HG03558 (cell line): ENCODE results near the gene MAPK1.
"Not testable (repeated sequence)": the region's sequence is repeated elsewhere in the genome, so short reads cannot be mapped to it uniquely, and the experiment has no call there.

ENCODE experiments used
- ATAC-seq: cut with Tn5 transposase; IDR thresholded peaks from one replicate; pipeline ENCODE4 v1.9.1; 2021; ENCODE audit warnings: moderate number of reproducible peaks; ENCODE audit not compliant: unreplicated experiment; ENCODE audit errors: extremely low read depth

MAPK1 gene

GRCh38 chr22:21824445-21824912 is 43.0 kb downstream of the MAPK1 start:
- ATAC-seq = no peak

- no peak for ATAC-seq
Measured at GRCh38 chr22:21823740-21824444, 43.6 kb downstream of the MAPK1 start.

GRCh38 chr22:21819183-21819770 is 48.2 kb downstream of the MAPK1 start:
- ATAC-seq = no peak

GRCh38 chr22:21818487-21819182 is 48.8 kb downstream of the MAPK1 start:
- no peak for ATAC-seq

DNA sequence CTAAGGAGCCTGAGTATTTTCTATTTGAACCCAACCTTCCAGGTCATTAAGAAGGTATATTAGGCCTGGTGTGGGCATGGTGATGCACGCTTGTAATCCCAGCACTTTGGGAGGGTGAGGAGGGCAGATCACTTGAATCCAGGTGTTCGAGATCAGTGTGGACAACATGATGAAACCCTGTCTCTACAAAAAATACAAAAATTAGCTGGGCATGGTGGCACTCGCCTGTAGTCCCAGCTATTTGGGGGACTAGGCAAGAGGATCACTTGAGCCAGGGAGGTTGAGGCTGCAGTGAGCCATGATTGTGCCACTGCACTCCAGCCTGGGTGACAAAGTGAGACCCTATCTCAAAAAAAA is 50.0 kb downstream of the MAPK1 start:
- not testable (repeated sequence) for ATAC-seq

GRCh38 chr22:21816787-21817496 is 50.5 kb downstream of the MAPK1 start:
- ATAC-seq = no peak

- ATAC-seq = no peak
Measured at GRCh38 chr22:21816472-21816786, 51.0 kb downstream of the MAPK1 start.

GRCh38 chr22:21815958-21816357 is 51.5 kb downstream of the MAPK1 start:
- ATAC-seq = no peak

GRCh38 chr22:21815357-21815756 is 52.1 kb downstream of the MAPK1 start:
- no peak for ATAC-seq

- no peak for ATAC-seq
Measured at GRCh38 chr22:21811982-21812381, 55.5 kb downstream of the MAPK1 start.

GRCh38 chr22:21807544-21808529 is 59.6 kb downstream of the MAPK1 start:
- ATAC-seq = no peak

DNA sequence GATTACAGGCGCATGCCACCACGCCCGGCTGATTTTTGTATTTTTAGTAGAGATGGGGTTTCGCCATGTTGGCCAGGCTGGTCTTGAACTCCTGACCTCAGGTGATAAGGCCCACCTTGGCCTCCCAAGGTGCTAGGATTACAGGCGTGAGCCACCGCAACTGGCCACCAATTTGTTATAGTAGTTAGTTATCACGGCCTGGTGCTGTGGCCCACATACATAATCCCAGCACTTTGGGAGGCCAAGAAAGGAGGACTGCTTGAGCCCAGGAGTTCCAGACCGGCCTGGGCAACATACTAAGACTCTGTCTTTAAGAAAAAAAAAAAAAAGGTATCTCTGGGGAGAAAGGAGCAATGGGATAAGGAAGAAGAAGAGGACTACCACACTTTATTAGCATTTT is 62.1 kb downstream of the MAPK1 start:
- not testable (repeated sequence) for ATAC-seq

DNA sequence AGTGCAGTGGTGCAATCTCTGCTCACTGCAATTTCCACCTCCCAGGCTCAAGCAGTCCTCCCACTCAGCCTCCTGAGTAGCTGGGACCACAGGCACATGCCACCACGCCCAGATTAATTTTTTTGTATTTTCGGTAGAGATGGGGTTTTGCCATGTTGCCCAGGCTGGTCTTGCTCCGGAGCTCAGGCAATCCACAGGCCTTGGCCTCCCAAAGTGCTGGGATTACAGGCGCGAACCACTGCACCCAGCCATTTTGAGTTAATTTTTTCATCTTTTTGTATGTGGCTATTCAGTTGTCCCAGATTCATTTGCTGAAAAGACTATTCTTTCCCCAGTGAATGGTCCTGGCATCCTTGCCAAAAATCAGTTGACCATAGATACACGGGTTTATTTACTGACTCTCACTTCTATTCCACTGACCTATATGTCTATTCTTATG is 63.6 kb downstream of the MAPK1 start:
- no peak for ATAC-seq

DNA sequence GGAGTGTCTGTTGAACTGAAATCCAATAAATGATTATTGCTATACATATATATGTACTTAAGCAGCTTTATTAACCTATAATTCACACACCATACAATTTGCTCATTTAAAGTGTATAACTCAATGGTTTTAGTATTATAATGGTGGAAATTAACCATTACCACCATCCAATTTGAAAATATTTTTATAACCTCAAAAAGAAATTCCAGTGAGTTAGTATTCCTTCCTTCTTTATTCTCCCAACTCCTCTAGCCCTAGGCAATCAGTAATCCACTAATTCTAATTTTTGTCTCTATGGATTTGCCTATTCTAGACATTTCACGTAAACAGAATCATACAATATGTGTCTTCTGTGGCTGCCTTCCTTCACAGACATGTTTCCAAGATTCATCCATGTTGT is 64.8 kb downstream of the MAPK1 start:
- ATAC-seq = no peak

DNA sequence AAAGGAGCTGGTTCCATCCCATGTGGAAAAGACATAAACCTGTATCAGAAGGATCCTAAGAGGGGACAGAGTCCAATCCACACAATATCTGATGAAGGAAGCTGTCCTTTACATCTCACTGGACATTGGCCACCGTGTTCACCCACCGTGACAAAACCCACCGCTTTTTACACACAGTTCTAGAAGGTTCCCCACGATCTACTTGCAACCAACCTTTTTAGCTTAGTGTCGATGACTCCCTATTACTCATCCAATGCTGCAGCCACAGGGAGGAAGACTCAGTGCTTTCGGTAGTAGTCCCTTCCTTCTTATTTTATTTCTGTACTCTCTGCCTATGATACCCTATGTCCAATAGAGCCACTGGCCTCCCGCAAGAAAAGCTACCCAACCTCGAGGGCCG is 65.4 kb downstream of the MAPK1 start:
- ATAC-seq = no peak

DNA sequence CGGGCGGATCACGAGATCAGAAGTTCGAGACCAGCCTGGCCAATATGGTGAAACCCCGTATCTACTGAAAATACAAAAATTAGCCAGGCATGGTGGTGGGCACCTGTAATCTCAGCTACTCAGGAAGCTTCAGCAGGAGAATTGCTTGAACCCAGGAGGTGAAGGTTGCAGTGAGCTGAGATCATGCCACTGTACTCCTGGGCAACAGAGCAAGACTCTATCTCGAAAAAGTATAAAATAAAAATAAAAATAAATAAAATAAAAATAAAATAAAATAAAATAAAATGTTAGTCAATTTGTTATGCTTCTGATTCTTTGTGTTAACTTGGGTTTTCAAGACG is 66.2 kb downstream of the MAPK1 start:
- not testable (repeated sequence) for ATAC-seq

DNA sequence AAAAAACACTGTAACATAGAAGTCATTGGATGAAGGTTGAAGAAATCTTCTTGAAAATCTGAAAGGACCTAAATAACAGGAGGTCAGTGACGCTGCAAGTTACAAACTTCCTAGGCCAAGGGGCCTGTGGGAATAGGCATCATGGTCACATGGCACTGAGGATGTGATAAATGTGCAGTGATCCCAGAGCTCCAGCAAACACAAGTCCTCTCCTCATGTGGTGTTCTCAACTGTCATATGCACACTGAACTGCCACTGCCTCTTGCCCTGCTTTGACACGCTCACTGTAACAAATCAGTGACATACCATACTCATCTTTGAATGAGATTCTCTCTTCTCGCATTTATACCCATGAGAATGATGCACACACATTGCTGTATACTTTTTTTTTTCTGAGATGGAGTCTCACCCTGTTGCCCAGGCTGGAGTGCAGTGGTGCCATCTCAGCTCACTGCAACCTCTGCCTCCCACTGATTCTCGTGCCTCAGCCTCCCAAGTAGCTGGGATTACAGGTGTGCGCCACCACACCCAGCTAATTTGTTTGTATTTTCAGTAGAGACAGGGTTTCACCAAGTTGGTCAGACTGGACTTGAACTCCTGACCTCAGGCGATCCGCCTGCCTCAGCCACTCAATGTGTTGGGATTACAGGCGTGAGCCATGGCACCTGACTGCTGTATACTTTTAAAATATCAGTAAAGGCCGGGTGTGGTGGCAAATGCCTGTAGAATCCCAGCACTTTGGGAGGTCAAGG is 66.7 kb downstream of the MAPK1 start:
- no peak for ATAC-seq

GRCh38 chr22:21797444-21798221 is 69.8 kb downstream of the MAPK1 start:
- no peak for ATAC-seq

GRCh38 chr22:21796863-21797262 is 70.6 kb downstream of the MAPK1 start:
- ATAC-seq = no peak
